Esophagus squamous epithelium (tissue), 5 donors: Measurements from ENCODE around the gene PCLO. TPM values are rescaled to one million over a fixed set of nuclear protein-coding genes. Genes with fewer than 3 reads are reported as not detected.

Source experiments
- DNase-seq: peaks from one replicate; lab custom pipeline; 2025; lab: John Stamatoyannopoulos, UW
- H3K27ac ChIP-seq, 4 donors: fragments of 200-600 bp; sonication (generic); one replicate each; pipeline ENCODE4 v1.5.1; 2016 to 2019; ENCODE audit warnings: mild to moderate bottlenecking in 1 of 4
- H3K27me3 ChIP-seq, 4 donors: fragments of 200-600 bp; sonication (generic); 1 replicate in 3 of 4; 2 replicates in 1 of 4; pipeline versions ENCODE4 v1.5.1 to v1.6.0; 2017 to 2021; ENCODE audit warnings: antibody characterized with exemption in 1 of 4
- H3K36me3 ChIP-seq, 3 donors: fragments of 200-600 bp; sonication (generic); one replicate each; pipeline ENCODE4 v1.5.1; 2016 to 2019
- H3K4me1 ChIP-seq, 3 donors: fragments of 200-600 bp; sonication (generic); one replicate each; pipeline ENCODE4 v1.5.1; 2017 to 2019
- H3K4me3 ChIP-seq, 4 donors: fragments of 200-600 bp; sonication (generic); 1 replicate in 3 of 4; 2 replicates in 1 of 4; pipeline ENCODE4 v1.5.1; 2016 to 2019; ENCODE audit warnings: mild to moderate bottlenecking in 2 of 4, moderate library complexity in 1 of 4
- H3K9me3 ChIP-seq, 3 donors: fragments of 200-600 bp; sonication (generic); one replicate each; pipeline ENCODE4 v1.5.1; 2016 to 2019
- POLR2A ChIP-seq, 4 donors: fragments of 450-650 bp; IDR thresholded peaks; one replicate each; pipeline ENCODE4 v1.6.1; 2017; ENCODE audit warnings: antibody characterized with exemption in 4 of 4, mild to moderate bottlenecking in 4 of 4, moderate library complexity in 3 of 4
- WGBS, 2 donors: methylation state at CpG; one replicate each; pipeline ENCODE4 v1.1.5; 2018; 5-methylcytosine and 5-hydroxymethylcytosine counted together
- intact Hi-C: fragments of 100-400 bp; cut with DNase I; formaldehyde crosslinking; loops from one replicate; pipeline ENCODE4 v1.15.0; 2022
- total RNA-seq, 4 donors: library from RNA; depleted of rRNA; stranded (reverse); fragments of >200 nt; gene quantifications; one replicate each; pipeline ENCODE4 v1.1.0, GENCODE V29; 2016
- TF ChIP-seq, protein P1 (sequence below), 6 experiments: fragments of 450-650 bp in 4 of 6; fragments of 200-600 bp in 2 of 6; sonication (generic) in 2 of 6; IDR thresholded peaks; one replicate each; pipeline ENCODE4 v1.5.1; 2016 to 2019; ENCODE audit warnings: antibody characterized with exemption in 6 of 6, mild to moderate bottlenecking in 4 of 6, moderate library complexity in 4 of 6
- donor health status: DM: yes; HTN: yes; CAD: no.

The PCLO gene
- total RNA-seq, 4 donors from 2014 or later: 3.3 to 17.8 (median 5.3) TPM

DNA sequence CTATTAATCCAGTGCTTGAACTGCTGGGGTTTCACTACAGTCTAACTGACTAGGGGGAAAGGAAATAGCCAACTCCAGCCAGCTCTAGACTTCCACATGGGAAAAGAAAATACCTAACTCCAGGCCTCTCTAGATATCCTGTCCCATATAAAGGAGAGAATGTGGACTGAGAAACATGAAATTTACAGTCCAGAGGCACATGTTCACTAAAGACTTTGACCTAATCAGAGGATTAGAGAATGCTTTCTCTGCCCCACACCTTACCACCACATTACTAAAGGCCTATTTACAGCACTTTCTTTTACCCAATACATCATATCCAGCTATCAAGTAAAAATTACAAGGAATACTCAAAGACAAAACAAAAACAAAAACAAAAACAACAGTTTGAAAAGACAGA is 164.2 kb downstream of the PCLO start:
- Histone ChIP-seq H3K27ac (no peak overlapping the region), H3K27me3 (no peaks in the 10 kb centered on the region), H3K9me3 (no peaks in the 10 kb centered on the region), H3K4me1 (no peaks in the 10 kb centered on the region), H3K36me3 (no peaks in the 10 kb centered on the region), H3K4me3 (no peak overlapping the region)
- DNase-seq: no peak
- intact Hi-C loops: no loop called here
- TF ChIP-seq POLR2A (IDR thresholded peaks at IDR 0.05): no peak
- TF ChIP-seq, protein P1, sequence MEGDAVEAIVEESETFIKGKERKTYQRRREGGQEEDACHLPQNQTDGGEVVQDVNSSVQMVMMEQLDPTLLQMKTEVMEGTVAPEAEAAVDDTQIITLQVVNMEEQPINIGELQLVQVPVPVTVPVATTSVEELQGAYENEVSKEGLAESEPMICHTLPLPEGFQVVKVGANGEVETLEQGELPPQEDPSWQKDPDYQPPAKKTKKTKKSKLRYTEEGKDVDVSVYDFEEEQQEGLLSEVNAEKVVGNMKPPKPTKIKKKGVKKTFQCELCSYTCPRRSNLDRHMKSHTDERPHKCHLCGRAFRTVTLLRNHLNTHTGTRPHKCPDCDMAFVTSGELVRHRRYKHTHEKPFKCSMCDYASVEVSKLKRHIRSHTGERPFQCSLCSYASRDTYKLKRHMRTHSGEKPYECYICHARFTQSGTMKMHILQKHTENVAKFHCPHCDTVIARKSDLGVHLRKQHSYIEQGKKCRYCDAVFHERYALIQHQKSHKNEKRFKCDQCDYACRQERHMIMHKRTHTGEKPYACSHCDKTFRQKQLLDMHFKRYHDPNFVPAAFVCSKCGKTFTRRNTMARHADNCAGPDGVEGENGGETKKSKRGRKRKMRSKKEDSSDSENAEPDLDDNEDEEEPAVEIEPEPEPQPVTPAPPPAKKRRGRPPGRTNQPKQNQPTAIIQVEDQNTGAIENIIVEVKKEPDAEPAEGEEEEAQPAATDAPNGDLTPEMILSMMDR (IDR thresholded peaks at IDR 0.05): no peak

DNA sequence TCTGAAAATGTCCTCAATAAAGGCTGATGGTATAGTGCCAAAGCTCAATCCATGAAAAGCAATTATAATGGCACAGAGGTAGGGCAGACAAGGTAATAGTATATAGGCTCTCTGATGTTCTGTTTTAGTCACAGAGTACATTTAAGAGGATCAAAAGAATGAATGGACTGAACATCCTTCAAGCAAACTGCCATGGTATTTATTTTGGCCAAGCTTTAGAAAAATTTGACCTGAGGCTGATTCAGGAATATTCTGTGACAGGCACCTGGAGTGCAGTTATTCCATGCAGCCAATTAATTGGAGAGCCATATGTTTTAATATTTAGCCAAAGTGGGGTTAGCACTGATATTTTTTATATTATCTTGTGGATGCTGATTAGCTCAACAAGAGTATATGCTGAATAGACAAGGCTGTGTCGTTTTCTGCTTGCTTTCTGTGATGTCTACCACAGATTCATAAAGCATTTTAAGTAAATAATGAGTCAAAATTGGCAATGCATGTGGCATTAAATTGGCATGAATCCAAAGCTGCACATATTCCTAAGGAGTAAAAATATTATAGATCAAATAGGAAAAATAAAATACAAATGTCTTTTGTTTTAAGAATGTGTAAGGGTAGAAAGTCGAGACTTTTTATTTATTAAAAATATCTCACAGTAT is 177.4 kb downstream of the PCLO start:
- TF ChIP-seq, protein P1 (IDR thresholded peaks at IDR 0.05): no peak
- no peak for TF ChIP-seq POLR2A (IDR thresholded peaks at IDR 0.05)
- Histone ChIP-seq H3K9me3 (no peaks in the 10 kb centered on the region), H3K27me3 (no peaks in the 10 kb centered on the region), H3K36me3 (no peaks in the 10 kb centered on the region), H3K4me1 (no peaks in the 10 kb centered on the region), H3K4me3 (no peak overlapping the region), H3K27ac (no peak overlapping the region)
- DNase-seq: no peak
- intact Hi-C loops: no loop called here
- 23 to 32% methylated on average over 2 of the region's 2 CpGs for WGBS, 2 donors

DNA sequence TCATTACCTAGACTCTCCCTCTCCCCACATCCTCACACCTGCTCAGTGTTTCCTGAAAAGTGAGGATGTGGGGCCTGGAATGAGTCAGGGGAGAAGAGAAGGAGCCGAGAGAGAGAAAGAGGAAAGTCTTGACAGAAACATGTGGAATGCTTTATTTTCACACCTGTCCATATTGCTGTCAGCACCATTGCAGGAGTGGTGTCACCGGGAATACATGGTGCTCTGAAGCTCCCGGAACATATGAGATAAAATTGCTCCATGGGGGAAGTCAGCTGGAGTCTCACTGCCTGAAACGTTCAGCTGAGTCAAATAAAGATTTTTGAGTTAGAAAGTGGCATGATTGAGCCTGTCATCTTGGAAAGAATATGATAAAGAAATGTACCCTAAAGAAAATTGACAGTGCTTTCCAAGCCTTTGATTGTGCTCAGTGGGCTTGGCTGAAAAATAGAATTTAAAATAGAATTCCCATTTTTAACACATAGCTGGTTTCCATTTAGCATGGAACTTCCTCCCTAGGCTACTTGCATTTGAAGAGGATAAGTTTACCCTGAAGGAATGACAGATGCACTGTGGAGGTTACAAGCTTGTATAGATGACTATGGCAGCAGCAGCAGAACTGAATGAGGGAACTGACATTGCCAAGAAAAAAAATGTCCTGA is 182.4 kb downstream of the PCLO start:
- 55 to 68% methylated on average over 3 to 4 of the region's 4 CpGs for WGBS, 2 donors

DNA sequence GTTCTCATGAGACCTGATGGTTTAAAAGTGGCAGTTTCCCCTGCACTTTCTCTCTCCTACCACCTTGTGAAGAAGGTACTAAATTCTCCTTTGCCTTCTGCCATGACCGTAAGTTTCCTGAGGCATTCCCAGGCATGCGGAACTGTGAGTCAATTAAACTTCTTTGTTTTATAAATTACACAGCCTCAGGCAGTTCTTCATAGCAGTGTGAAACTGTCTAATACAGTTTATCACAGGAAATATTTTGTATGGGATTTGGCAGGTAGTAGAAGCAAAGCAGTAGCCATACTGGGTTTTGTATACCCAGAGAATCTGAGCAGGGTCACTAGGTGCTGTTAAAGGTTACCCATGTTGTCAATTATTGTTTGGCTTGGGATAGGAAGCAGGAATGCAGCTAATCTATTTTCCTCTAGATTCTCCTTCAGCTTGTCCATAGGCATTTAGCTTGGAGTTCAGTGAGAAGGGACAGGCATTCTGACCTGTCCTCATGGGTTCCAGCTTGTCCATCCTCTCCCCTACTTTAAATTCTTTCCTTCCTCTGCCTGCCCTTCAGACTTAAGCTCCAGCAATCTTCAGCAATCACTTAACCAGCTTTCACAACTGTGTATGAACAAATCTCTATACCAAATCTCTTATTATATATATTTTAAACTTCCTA is 186.7 kb downstream of the PCLO start:
- Histone ChIP-seq H3K9me3 (no peaks in the 10 kb centered on the region), H3K27me3 (no peaks in the 10 kb centered on the region), H3K36me3 (no peaks in the 10 kb centered on the region), H3K4me3 (no peak overlapping the region), H3K27ac (no peak overlapping the region), H3K4me1 (no peaks in the 10 kb centered on the region)
- intact Hi-C loops: no loop called here
- no peak for DNase-seq
- TF ChIP-seq, protein P1 (IDR thresholded peaks at IDR 0.05): no peak
- no peak for TF ChIP-seq POLR2A (IDR thresholded peaks at IDR 0.05)
- WGBS, 2 donors: 17 to 31% methylated on average over 2 of the region's 2 CpGs

More for the DNA sequence above, 182.4 kb downstream of the PCLO start:
- no peak for DNase-seq
- Histone ChIP-seq H3K4me3 (no peak overlapping the region), H3K27ac (no peak overlapping the region), H3K9me3 (no peaks in the 10 kb centered on the region), H3K27me3 (no peaks in the 10 kb centered on the region), H3K4me1 (no peaks in the 10 kb centered on the region), H3K36me3 (no peaks in the 10 kb centered on the region)
- intact Hi-C loops: no loop called here
- TF ChIP-seq, protein P1 (IDR thresholded peaks at IDR 0.05): no peak
- TF ChIP-seq POLR2A (IDR thresholded peaks at IDR 0.05): no peak

DNA sequence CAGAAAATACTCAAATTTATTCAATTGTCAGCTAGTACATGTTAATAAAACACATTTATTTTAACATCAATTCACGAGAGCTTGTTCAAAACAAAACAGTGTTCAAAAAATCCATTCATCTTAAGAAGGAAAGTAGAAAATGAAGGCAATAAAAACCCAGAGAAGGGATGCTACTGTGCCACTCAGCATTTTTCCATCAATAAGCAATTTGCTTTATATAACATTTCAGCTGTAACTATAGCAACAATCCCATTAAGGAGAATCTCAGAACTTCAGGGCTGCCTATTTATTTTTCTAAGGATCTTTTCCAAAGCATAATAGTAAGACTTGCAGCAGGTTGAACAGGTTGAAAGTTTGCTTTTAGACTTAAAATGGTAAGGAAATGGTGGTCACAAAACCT is 190.5 kb downstream of the PCLO start:
- Histone ChIP-seq H3K27me3 (no peaks in the 10 kb centered on the region), H3K4me1 (no peaks in the 10 kb centered on the region), H3K36me3 (no peaks in the 10 kb centered on the region), H3K9me3 (no peaks in the 10 kb centered on the region), H3K4me3 (no peak overlapping the region), H3K27ac (no peak overlapping the region)
- no peak for DNase-seq
- intact Hi-C loops: no loop called here
- TF ChIP-seq POLR2A (IDR thresholded peaks at IDR 0.05): no peak
- TF ChIP-seq, protein P1 (IDR thresholded peaks at IDR 0.05): no peak
- 60 to 75% methylated on average over 1 of the region's 1 CpG for WGBS, 2 donors
